Measurements from ENCODE around the gene DYNC1LI2. TPM values are rescaled to one million over a fixed set of nuclear protein-coding genes. Genes with fewer than 3 reads are reported as not detected.

DYNC1LI2 gene
- total and polyA plus RNA-seq, 9 of the 15 experiments (the other 6 are each of a cell fraction or from before 2014, with no cell fraction given): 5.1 to 48.9 (median 38.2) TPM

DNA sequence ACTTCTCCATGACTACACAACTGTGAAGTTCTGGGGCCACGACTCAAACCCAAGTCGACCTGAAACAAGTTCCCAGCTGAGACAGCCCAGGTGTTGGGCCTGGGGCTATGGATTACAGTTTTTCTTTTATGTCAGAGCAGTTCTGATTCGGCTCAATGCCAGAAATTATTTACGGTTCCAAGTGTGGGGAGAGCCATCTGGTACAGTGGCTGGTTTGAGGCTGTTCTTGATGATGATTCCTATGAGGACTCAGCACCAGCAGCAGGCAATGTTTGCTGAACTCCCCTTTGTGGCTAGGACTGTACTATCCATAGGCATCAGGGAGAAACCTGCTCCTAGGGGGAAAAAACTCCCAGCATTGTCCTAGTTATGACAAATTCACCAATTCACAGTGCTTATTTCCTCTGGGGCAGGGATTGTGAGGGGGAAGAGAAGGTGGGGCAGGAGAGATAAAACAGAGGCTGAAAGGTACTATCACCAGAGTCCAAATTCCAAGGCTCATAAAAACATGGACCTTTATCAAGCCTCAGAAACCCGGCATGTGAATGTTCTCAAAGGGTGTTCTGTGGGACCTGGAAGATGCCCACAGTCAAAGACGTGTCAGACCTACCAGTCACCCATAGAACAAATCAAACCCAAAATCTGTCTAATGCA lies 36.6 kb downstream of the DYNC1LI2 start:
- H3K9me1 ChIP-seq (ENCODE audit: control insufficient read depth, insufficient read depth, low read length): no peaks in the 10 kb centered on the region
- no peak overlapping the region for H2AFZ ChIP-seq (ENCODE audit: low read depth, low read length)
- 9% methylated on average over 6 of the region's 6 CpGs for WGBS (ENCODE audit: insufficient coverage, low coverage, missing lambda C conversion rate)
- no peaks in the 10 kb centered on the region for H3K27me3 ChIP-seq (ENCODE audit: control insufficient read depth in 2 of 2, insufficient read depth in 2 of 2, low read length in 2 of 2)
- no peaks in the 10 kb centered on the region for H4K20me1 ChIP-seq (replicated peaks; ENCODE audit: control insufficient read depth, insufficient read depth, low read length)
- H3K4me3 ChIP-seq: no peak overlapping the region
- peaks cover 8% of the 10 kb centered on the region; the same call in 2 of the 3 replicates for H3K36me3 ChIP-seq (ENCODE audit: control insufficient read depth, insufficient read depth, low read length)
- TF ChIP-seq CXXC5 (CRISPR knock-in tag; IDR thresholded peaks at IDR 0.05): no peak
- TF ChIP-seq HIVEP1 (CRISPR knock-in tag; IDR thresholded peaks at IDR 0.05): no peak
- TF ChIP-seq, protein P1, sequence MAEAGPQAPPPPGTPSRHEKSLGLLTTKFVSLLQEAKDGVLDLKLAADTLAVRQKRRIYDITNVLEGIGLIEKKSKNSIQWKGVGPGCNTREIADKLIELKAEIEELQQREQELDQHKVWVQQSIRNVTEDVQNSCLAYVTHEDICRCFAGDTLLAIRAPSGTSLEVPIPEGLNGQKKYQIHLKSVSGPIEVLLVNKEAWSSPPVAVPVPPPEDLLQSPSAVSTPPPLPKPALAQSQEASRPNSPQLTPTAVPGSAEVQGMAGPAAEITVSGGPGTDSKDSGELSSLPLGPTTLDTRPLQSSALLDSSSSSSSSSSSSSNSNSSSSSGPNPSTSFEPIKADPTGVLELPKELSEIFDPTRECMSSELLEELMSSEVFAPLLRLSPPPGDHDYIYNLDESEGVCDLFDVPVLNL (CRISPR knock-in tag; IDR thresholded peaks at IDR 0.05; ENCODE audit: low read depth): no peak
- no peak for TF ChIP-seq MYNN (IDR thresholded peaks at IDR 0.05)
- TF ChIP-seq MYNN (CRISPR knock-in tag; IDR thresholded peaks at IDR 0.05): no peak
- TF ChIP-seq, protein P2, sequence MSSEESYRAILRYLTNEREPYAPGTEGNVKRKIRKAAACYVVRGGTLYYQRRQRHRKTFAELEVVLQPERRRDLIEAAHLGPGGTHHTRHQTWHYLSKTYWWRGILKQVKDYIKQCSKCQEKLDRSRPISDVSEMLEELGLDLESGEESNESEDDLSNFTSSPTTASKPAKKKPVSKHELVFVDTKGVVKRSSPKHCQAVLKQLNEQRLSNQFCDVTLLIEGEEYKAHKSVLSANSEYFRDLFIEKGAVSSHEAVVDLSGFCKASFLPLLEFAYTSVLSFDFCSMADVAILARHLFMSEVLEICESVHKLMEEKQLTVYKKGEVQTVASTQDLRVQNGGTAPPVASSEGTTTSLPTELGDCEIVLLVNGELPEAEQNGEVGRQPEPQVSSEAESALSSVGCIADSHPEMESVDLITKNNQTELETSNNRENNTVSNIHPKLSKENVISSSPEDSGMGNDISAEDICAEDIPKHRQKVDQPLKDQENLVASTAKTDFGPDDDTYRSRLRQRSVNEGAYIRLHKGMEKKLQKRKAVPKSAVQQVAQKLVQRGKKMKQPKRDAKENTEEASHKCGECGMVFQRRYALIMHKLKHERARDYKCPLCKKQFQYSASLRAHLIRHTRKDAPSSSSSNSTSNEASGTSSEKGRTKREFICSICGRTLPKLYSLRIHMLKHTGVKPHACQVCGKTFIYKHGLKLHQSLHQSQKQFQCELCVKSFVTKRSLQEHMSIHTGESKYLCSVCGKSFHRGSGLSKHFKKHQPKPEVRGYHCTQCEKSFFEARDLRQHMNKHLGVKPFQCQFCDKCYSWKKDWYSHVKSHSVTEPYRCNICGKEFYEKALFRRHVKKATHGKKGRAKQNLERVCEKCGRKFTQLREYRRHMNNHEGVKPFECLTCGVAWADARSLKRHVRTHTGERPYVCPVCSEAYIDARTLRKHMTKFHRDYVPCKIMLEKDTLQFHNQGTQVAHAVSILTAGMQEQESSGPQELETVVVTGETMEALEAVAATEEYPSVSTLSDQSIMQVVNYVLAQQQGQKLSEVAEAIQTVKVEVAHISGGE (CRISPR knock-in tag; IDR thresholded peaks at IDR 0.05): no peak
- TF ChIP-seq CSDE1 (IDR thresholded peaks at IDR 0.05): no peak
- no peak for TF ChIP-seq ILF3 (IDR thresholded peaks at IDR 0.05; ENCODE audit: borderline replicate concordance)
- TF ChIP-seq BACH1 (tag; IDR thresholded peaks at IDR 0.05): no peak
- no peak for TF ChIP-seq CHCHD3 (CRISPR knock-in tag; IDR thresholded peaks at IDR 0.05)
- TF ChIP-seq NBN (IDR thresholded peaks at IDR 0.05; ENCODE audit: low read depth): no peak
- no peak for TF ChIP-seq KLF16 (IDR thresholded peaks at IDR 0.05)
- TF ChIP-seq, protein P3, sequence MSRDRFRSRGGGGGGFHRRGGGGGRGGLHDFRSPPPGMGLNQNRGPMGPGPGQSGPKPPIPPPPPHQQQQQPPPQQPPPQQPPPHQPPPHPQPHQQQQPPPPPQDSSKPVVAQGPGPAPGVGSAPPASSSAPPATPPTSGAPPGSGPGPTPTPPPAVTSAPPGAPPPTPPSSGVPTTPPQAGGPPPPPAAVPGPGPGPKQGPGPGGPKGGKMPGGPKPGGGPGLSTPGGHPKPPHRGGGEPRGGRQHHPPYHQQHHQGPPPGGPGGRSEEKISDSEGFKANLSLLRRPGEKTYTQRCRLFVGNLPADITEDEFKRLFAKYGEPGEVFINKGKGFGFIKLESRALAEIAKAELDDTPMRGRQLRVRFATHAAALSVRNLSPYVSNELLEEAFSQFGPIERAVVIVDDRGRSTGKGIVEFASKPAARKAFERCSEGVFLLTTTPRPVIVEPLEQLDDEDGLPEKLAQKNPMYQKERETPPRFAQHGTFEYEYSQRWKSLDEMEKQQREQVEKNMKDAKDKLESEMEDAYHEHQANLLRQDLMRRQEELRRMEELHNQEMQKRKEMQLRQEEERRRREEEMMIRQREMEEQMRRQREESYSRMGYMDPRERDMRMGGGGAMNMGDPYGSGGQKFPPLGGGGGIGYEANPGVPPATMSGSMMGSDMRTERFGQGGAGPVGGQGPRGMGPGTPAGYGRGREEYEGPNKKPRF (IDR thresholded peaks at IDR 0.05; ENCODE audit: low read depth, low read length): no peak
- no peak for TF ChIP-seq NFIC (IDR thresholded peaks at IDR 0.05)
- no peak for TF ChIP-seq PCBP2 (IDR thresholded peaks at IDR 0.05; ENCODE audit: low read depth, low read length, poor library complexity, severe bottlenecking)
- no peak for TF ChIP-seq ZNF197 (CRISPR knock-in tag; IDR thresholded peaks at IDR 0.05; ENCODE audit: low read depth)
- TF ChIP-seq SREBF2 (CRISPR knock-in tag; IDR thresholded peaks at IDR 0.05): no peak
- H3K27ac ChIP-seq (ENCODE audit: extremely low read depth, low read depth, low read length): no peak overlapping the region
- FAIRE-seq: no peak
- no peaks in the 10 kb centered on the region for H3K79me2 ChIP-seq (ENCODE audit: control insufficient read depth, insufficient read depth, low read length)
- DNase-seq (ENCODE audit: extremely low read depth in 1 of 4, low spot score in 3 of 4): no peak
- H3K4me2 ChIP-seq (ENCODE audit: insufficient read depth, low read length): no peak overlapping the region
- in situ Hi-C loops (cut with MboI) (no loop called here), intact Hi-C loops (cut with micrococcal nuclease) (no loop called here)
- POLR2A ChIA-PET: interaction anchor here (0.7 kb wide), 1 partner anchor 158 kb away, joined by 4 read pairs; no protein-coding TSS in a partner anchor
- H3K9ac ChIP-seq (ENCODE audit: insufficient read depth in 1 of 2, low read depth in 2 of 2, low read length in 2 of 2): no peak overlapping the region
- CTCF ChIA-PET (ENCODE audit: low intra/inter-chr PET ratio): no interaction called here
- no peak for ATAC-seq
- BruUV-seq (replicated peaks): no TSS peak
- H3K4me1 ChIP-seq (replicated peaks in 1 of 2; ENCODE audit: control insufficient read depth in 2 of 2, insufficient read depth in 2 of 2, low read length in 2 of 2): no peaks in the 10 kb centered on the region
- no peaks in the 10 kb centered on the region for H3K9me3 ChIP-seq (replicated peaks; ENCODE audit: control insufficient read depth, insufficient read depth, low read depth, low read length)

Measured in K562 (cell line).